Upper lobe of left lung (tissue), 6 donors: ENCODE measurements around the gene UNC79. TPM values are rescaled to one million over a fixed set of nuclear protein-coding genes. Genes with fewer than 3 reads are reported as not detected.
A peak's percentile ranks its signal among the peaks of the same experiment; 100 is the strongest.

Experiments used
- ATAC-seq, 2 donors: fragments of 200-7000 bp; cut with Tn5 transposase; one replicate each; pipeline ENCODE4 v1.9.1; 2022; ENCODE audit warnings: mild to moderate bottlenecking in 2 of 2, moderate library complexity in 2 of 2; ENCODE audit not compliant: low FRiP score in 2 of 2
- DNase-seq, 2 donors: peaks; one replicate each; pipeline ENCODE4 v3.0.0-alpha.2; 2019 to 2020
- H3K27ac ChIP-seq, 4 donors: fragments of 200-600 bp; sonication (generic); one replicate each; pipeline ENCODE4 v1.5.1; 2016 to 2019
- H3K27me3 ChIP-seq, 4 donors: fragments of 200-600 bp; sonication (generic); one replicate each; pipeline ENCODE4 v1.5.1; 2017 to 2019
- H3K36me3 ChIP-seq, 4 donors: fragments of 200-600 bp; sonication (generic); one replicate each; pipeline ENCODE4 v1.5.1; 2016 to 2019
- H3K4me1 ChIP-seq, 4 donors: fragments of 200-600 bp; sonication (generic); one replicate each; pipeline ENCODE4 v1.5.1; 2018 to 2019
- H3K4me3 ChIP-seq, 4 donors: fragments of 200-600 bp; sonication (generic); one replicate each; pipeline ENCODE4 v1.5.1; 2017 to 2019; ENCODE audit warnings: mild to moderate bottlenecking in 2 of 4, moderate library complexity in 1 of 4
- H3K9me3 ChIP-seq, 4 donors: fragments of 200-600 bp; sonication (generic); one replicate each; pipeline ENCODE4 v1.5.1; 2018 to 2019
- CTCF ChIP-seq, 6 experiments: fragments of 450-650 bp in 4 of 6; fragments of 200-600 bp in 2 of 6; sonication (generic) in 2 of 6; IDR thresholded peaks; one replicate each; pipeline ENCODE4 v1.5.1; 2016 to 2019; ENCODE audit warnings: antibody characterized with exemption in 6 of 6
- EP300 ChIP-seq, 4 donors: sonication (generic); formaldehyde crosslinking; IDR thresholded peaks; one replicate each; pipeline ENCODE4 v1.5.1; 2017; ENCODE audit warnings: antibody characterized with exemption in 4 of 4, control low read depth in 2 of 4
- POLR2A ChIP-seq, 4 donors: fragments of 450-650 bp; IDR thresholded peaks; one replicate each; pipeline ENCODE4 v1.5.1; 2016 to 2017; ENCODE audit warnings: antibody characterized with exemption in 4 of 4, mild to moderate bottlenecking in 2 of 4
- POLR2AphosphoS5 ChIP-seq, 2 donors: sonication (generic); formaldehyde crosslinking; IDR thresholded peaks; one replicate each; pipeline ENCODE4 v1.5.1; 2017; ENCODE audit warnings: antibody characterized with exemption in 2 of 2
- WGBS, 2 donors: methylation state at CpG; one replicate each; pipeline ENCODE4 v1.1.5; 2017 to 2018; 5-methylcytosine and 5-hydroxymethylcytosine counted together
- total RNA-seq, 6 donors: library from RNA; depleted of rRNA in 4 of 6; stranded (reverse); fragments of >200 nt in 4 of 6; gene quantifications; one replicate each; pipeline versions ENCODE4 v1.1.0 to v1.2.1, GENCODE V29; 2016 to 2021
- donor health status: DM: no; HTN: no; CAD: no; lungs with moderate emphysema.
- donor health status: DM: no; HTN: yes; CAD: no; lungs with severe emphysema.

UNC79 gene
- total RNA-seq, 6 donors from 2014 or later: 0.09 to 1.0 (median 0.14) TPM

- Histone ChIP-seq H3K27me3 (no peaks in the 10 kb centered on the region), H3K4me3 (no peak overlapping the region), H3K27ac (no peak overlapping the region), H3K9me3 (no peaks in the 10 kb centered on the region), H3K36me3 (no peaks in the 10 kb centered on the region), H3K4me1 (no peaks in the 10 kb centered on the region)
- WGBS, 2 donors: 57% methylated on average over 5 of the region's 5 CpGs
- ATAC-seq (no peak), DNase-seq (no peak)
- no peak for TF ChIP-seq POLR2A (IDR thresholded peaks at IDR 0.05)
- no peak for TF ChIP-seq CTCF (IDR thresholded peaks at IDR 0.05)
- no peak for TF ChIP-seq EP300 (IDR thresholded peaks at IDR 0.05)
- no peak for TF ChIP-seq POLR2AphosphoS5 (IDR thresholded peaks at IDR 0.05)
These were observed 217.9 kb downstream of the UNC79 start for GRCh38 chr14:93648440-93649168.

- no peak for TF ChIP-seq POLR2A (IDR thresholded peaks at IDR 0.05)
- TF ChIP-seq EP300 (IDR thresholded peaks at IDR 0.05): no peak
- no peak for TF ChIP-seq CTCF (IDR thresholded peaks at IDR 0.05)
- no peak for TF ChIP-seq POLR2AphosphoS5 (IDR thresholded peaks at IDR 0.05)
- H3K36me3 ChIP-seq: no peaks in the 10 kb centered on the region
- no peaks in the 10 kb centered on the region for H3K9me3 ChIP-seq
- H3K27me3 ChIP-seq: no peaks in the 10 kb centered on the region
- H3K4me3 ChIP-seq: no peak overlapping the region
- DNase-seq: no peak
- no peak for ATAC-seq
- 77 to 85% methylated on average over 5 of the region's 5 CpGs for WGBS, 2 donors
- H3K4me1 ChIP-seq: no peaks in the 10 kb centered on the region
- H3K27ac ChIP-seq: no peak overlapping the region
These were observed 223.9 kb downstream of the UNC79 start for GRCh38 chr14:93654599-93654998.

- no peaks in the 10 kb centered on the region for H3K9me3 ChIP-seq
- no peak overlapping the region for H3K4me3 ChIP-seq
- H3K27ac ChIP-seq: no peak overlapping the region
- no peaks in the 10 kb centered on the region for H3K4me1 ChIP-seq
- no peaks in the 10 kb centered on the region for H3K36me3 ChIP-seq
- no peaks in the 10 kb centered on the region for H3K27me3 ChIP-seq
- DNase-seq (no peak), ATAC-seq (peak in 1 of 2 donors; percentile 52)
- 43 to 47% methylated on average over 10 of the region's 10 CpGs for WGBS, 2 donors
- peak in 4 of 6 experiments; percentile 20 to 60 (median 50) for TF ChIP-seq CTCF (IDR thresholded peaks at IDR 0.05)
- no peak for TF ChIP-seq POLR2AphosphoS5 (IDR thresholded peaks at IDR 0.05)
- no peak for TF ChIP-seq EP300 (IDR thresholded peaks at IDR 0.05)
- no peak for TF ChIP-seq POLR2A (IDR thresholded peaks at IDR 0.05)
These were observed 224.5 kb downstream of the UNC79 start for GRCh38 chr14:93655078-93655750.

GRCh38 chr14:93657875-93658274 is 227.1 kb downstream of the UNC79 start:
- no peak for DNase-seq
- Histone ChIP-seq H3K27ac (no peak overlapping the region), H3K36me3 (no peaks in the 10 kb centered on the region), H3K4me3 (no peak overlapping the region), H3K4me1 (no peaks in the 10 kb centered on the region), H3K9me3 (no peaks in the 10 kb centered on the region), H3K27me3 (no peaks in the 10 kb centered on the region)
- 64 to 87% methylated on average over 6 of the region's 6 CpGs for WGBS, 2 donors
- TF ChIP-seq EP300 (IDR thresholded peaks at IDR 0.05) (no peak), POLR2AphosphoS5 (IDR thresholded peaks at IDR 0.05) (no peak), CTCF (IDR thresholded peaks at IDR 0.05) (no peak), POLR2A (IDR thresholded peaks at IDR 0.05) (no peak)
- ATAC-seq: no peak
